Natural killer cell (primary cell): ENCODE data around the gene CEP112. TPM values are rescaled to one million over a fixed set of nuclear protein-coding genes. Genes with fewer than 3 reads are reported as not detected.

ENCODE experiments used
- ATAC-seq, 3 donors: fragments of 150-1000 bp in 2 of 3; fragments of 200-7000 bp in 1 of 3; cut with Tn5 transposase; 1 replicate in 1 of 3; 2 replicates in 2 of 3; pipeline ENCODE4 v1.10.0; 2021; ENCODE audit warnings: mild to moderate bottlenecking in 2 of 3, moderate library complexity in 2 of 3
- DNase-seq, 2 donors: peaks; one replicate each; pipeline versions ENCODE4 v3.0.0 to v3.0.0-alpha.2; 2013 to 2021; ENCODE audit warnings: mixed read lengths in 1 of 2
- H3K27ac ChIP-seq: one replicate; pipeline ENCODE4 v1.5.1; 2013; ENCODE audit warnings: mild to moderate bottlenecking, low read length
- H3K27me3 ChIP-seq: one replicate; pipeline ENCODE4 v1.6.1; 2013; ENCODE audit warnings: low read length; ENCODE audit not compliant: control insufficient read depth, insufficient read depth
- H3K36me3 ChIP-seq: one replicate; pipeline ENCODE4 v1.6.1; 2013; ENCODE audit warnings: low read length; ENCODE audit not compliant: control insufficient read depth, insufficient read depth
- H3K4me1 ChIP-seq: one replicate; pipeline ENCODE4 v1.6.1; 2013; ENCODE audit warnings: low read length; ENCODE audit not compliant: control insufficient read depth, insufficient read depth
- H3K4me3 ChIP-seq: one replicate; pipeline ENCODE4 v1.5.1; 2013; ENCODE audit warnings: low read length
- H3K9me3 ChIP-seq: one replicate; pipeline ENCODE4 v1.6.1; 2013; ENCODE audit warnings: low read length; ENCODE audit not compliant: control insufficient read depth, insufficient read depth
- H3K27ac Mint-ChIP-seq, 2 donors: one replicate each; pipeline ENCODE4 v1.8.0; 2022; ENCODE audit warnings: mild to moderate bottlenecking in 2 of 2, mixed read lengths in 2 of 2, moderate library complexity in 1 of 2
- H3K27me3 Mint-ChIP-seq, 2 donors: one replicate each; pipeline ENCODE4 v1.8.0; 2022; ENCODE audit warnings: low read depth in 2 of 2, mixed read lengths in 2 of 2
- H3K36me3 Mint-ChIP-seq: one replicate; pipeline ENCODE4 v1.8.0; 2022; ENCODE audit warnings: mixed read lengths
- H3K4me1 Mint-ChIP-seq, 2 donors: one replicate each; pipeline ENCODE4 v1.8.0; 2022; ENCODE audit warnings: mixed read lengths in 2 of 2
- H3K4me3 Mint-ChIP-seq: one replicate; pipeline ENCODE4 v1.8.0; 2022; ENCODE audit warnings: mild to moderate bottlenecking, moderate library complexity, mixed read lengths
- H3K9me3 Mint-ChIP-seq, 2 donors: one replicate each; pipeline ENCODE4 v1.8.0; 2022; ENCODE audit warnings: mixed read lengths in 2 of 2
- CTCF ChIP-seq: fragments of 200-600 bp; IDR thresholded peaks from one replicate; pipeline ENCODE4 v1.8.0; 2022; ENCODE audit warnings: antibody characterized with exemption
- whole genome bisulfite sequencing: methylation state at CpG from one replicate; pipeline ENCODE4 v1.1.7; 2013; ENCODE audit warnings: missing lambda C conversion rate; ENCODE audit not compliant: insufficient coverage; 5-methylcytosine and 5-hydroxymethylcytosine counted together
- intact Hi-C: fragments of 100-400 bp; cut with micrococcal nuclease; formaldehyde crosslinking; loops from one replicate; pipeline ENCODE4 v1.14.2; 2022
- total RNA-seq, 4 donors: library from RNA; stranded (reverse); fragments of 120-200 nt in 1 of 4; gene quantifications; one replicate each; pipeline versions ENCODE4 v1.2.3 to v1.2.4, GENCODE V29; 2013 to 2022

Gene CEP112
- total RNA-seq, 3 donors from 2014 or later (not counting 1 experiment from before 2014, with no cell fraction given) = 0.60 to 1.1 (median 0.85) TPM

DNA sequence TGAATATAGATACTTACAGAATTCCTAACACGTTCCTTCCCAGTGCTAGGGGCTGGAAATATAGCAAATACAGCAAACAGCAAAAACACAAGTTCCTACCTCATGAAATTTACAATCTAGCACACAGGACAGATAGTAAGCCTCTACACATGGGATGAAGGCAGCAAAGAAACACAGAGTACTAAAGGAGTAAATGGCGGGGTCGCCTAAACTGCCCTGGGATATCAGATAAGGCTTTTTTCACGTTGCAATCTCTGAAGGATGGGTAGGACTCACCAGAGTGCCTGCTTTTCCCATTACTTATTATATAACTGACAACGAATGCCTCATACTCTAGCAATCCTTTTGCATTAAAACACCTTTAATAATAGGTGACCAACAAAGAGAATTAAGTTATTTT is 19.8 kb downstream of the CEP112 start:
- H3K27ac ChIP-seq = no peak overlapping the region
- no peaks in the 10 kb centered on the region for H3K9me3 ChIP-seq
- intact Hi-C loops = no loop called here
- WGBS = 85% methylated on average over 4 of the region's 5 CpGs
- ATAC-seq (no peak), DNase-seq (no peak)
- no peaks in the 10 kb centered on the region for H3K27me3 ChIP-seq
- no peaks in the 10 kb centered on the region for H3K27me3 Mint-ChIP-seq
- H3K9me3 Mint-ChIP-seq = no peaks in the 10 kb centered on the region
- H3K4me3 ChIP-seq = no peak overlapping the region
- H3K36me3 ChIP-seq = no peaks in the 10 kb centered on the region
- no peaks in the 10 kb centered on the region for H3K4me1 ChIP-seq
- H3K27ac Mint-ChIP-seq = no peak overlapping the region
- no peak overlapping the region for H3K4me3 Mint-ChIP-seq
- no peak for TF ChIP-seq CTCF
- H3K4me1 Mint-ChIP-seq = no peaks in the 10 kb centered on the region
- H3K36me3 Mint-ChIP-seq = no peaks in the 10 kb centered on the region

GRCh38 chr17:66171692-66172091 is 20.2 kb downstream of the CEP112 start:
- H3K9me3 Mint-ChIP-seq = no peaks in the 10 kb centered on the region
- no peak for DNase-seq
- H3K27me3 Mint-ChIP-seq = no peaks in the 10 kb centered on the region
- no peaks in the 10 kb centered on the region for H3K27me3 ChIP-seq
- H3K4me1 Mint-ChIP-seq = no peaks in the 10 kb centered on the region
- no peaks in the 10 kb centered on the region for H3K4me1 ChIP-seq
- 83% methylated on average over 2 of the region's 3 CpGs for WGBS
- H3K9me3 ChIP-seq = no peaks in the 10 kb centered on the region
- no peak for TF ChIP-seq CTCF
- no peaks in the 10 kb centered on the region for H3K36me3 Mint-ChIP-seq
- H3K4me3 ChIP-seq = no peak overlapping the region
- H3K27ac Mint-ChIP-seq = no peak overlapping the region
- no peaks in the 10 kb centered on the region for H3K36me3 ChIP-seq
- H3K27ac ChIP-seq = no peak overlapping the region
- ATAC-seq = no peak
- intact Hi-C loops = no loop called here
- H3K4me3 Mint-ChIP-seq = no peak overlapping the region

DNA sequence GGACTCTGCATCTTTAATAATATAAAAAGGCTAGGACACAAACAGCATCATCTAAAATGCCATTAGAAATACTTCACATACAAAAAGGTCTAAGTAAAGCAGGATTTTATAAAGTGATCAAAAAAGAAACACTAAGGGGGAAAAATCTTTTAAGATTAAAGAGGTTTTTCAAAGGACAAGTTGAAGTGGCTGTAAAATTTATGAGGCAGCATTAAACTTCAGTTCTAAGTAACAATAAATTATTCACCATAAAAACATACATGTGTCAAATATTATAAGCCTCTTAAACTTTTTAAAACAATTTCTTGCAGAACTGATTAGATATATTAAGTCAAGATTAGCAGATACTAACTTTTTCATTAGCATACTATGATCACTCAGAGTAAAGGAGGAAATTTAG is 20.8 kb downstream of the CEP112 start:
- Histone ChIP-seq H3K4me3 (no peak overlapping the region), H3K9me3 (no peaks in the 10 kb centered on the region), H3K4me1 (no peaks in the 10 kb centered on the region), H3K27ac (no peak overlapping the region), H3K36me3 (no peaks in the 10 kb centered on the region), H3K27me3 (no peaks in the 10 kb centered on the region)
- ATAC-seq (no peak), DNase-seq (no peak)
- Mint-ChIP-seq H3K9me3 (no peaks in the 10 kb centered on the region), H3K4me1 (no peaks in the 10 kb centered on the region), H3K27me3 (no peaks in the 10 kb centered on the region), H3K36me3 (no peaks in the 10 kb centered on the region), H3K27ac (no peak overlapping the region), H3K4me3 (no peak overlapping the region)
- intact Hi-C loops = no loop called here
- TF ChIP-seq CTCF = no peak

DNA sequence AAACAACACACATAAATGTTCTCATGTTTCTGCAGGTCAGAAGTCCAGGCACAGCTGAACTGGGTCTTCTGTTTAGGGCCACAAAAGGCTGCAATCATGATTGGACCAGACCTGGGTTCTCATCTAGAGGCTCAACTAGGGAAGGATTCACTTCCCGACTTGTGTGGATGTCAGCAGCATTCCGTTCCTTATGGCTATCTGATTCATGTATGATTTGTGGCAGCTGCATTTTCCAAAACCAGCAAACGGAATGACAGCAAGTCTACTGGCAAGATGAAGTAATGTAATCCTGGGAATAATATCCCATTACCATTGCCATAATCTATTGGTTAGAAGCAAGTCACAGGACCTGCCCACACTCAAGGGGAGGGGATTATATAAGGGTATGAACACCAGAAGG is 22.1 kb downstream of the CEP112 start:
- no peaks in the 10 kb centered on the region for H3K27me3 ChIP-seq

More for the DNA sequence above, 22.1 kb downstream of the CEP112 start:
- Mint-ChIP-seq H3K27ac (no peak overlapping the region), H3K36me3 (no peaks in the 10 kb centered on the region), H3K4me1 (no peaks in the 10 kb centered on the region), H3K9me3 (no peaks in the 10 kb centered on the region), H3K27me3 (no peaks in the 10 kb centered on the region), H3K4me3 (no peak overlapping the region)
- no peak for ATAC-seq
- no peak for DNase-seq
- no peaks in the 10 kb centered on the region for H3K36me3 ChIP-seq
- WGBS = 95% methylated on average over 2 of the region's 3 CpGs
- no peak overlapping the region for H3K4me3 ChIP-seq
- intact Hi-C loops = no loop called here
- H3K4me1 ChIP-seq = no peaks in the 10 kb centered on the region
- TF ChIP-seq CTCF = no peak
- H3K9me3 ChIP-seq = no peaks in the 10 kb centered on the region
- H3K27ac ChIP-seq = no peak overlapping the region
